ENCODE data around the gene FBXO21. TPM values are rescaled to one million over a fixed set of nuclear protein-coding genes. Genes with fewer than 3 reads are reported as not detected.

The FBXO21 gene
- total and polyA plus RNA-seq, 2 donors from 2014 or later = 28.9 to 45.0 TPM

DNA sequence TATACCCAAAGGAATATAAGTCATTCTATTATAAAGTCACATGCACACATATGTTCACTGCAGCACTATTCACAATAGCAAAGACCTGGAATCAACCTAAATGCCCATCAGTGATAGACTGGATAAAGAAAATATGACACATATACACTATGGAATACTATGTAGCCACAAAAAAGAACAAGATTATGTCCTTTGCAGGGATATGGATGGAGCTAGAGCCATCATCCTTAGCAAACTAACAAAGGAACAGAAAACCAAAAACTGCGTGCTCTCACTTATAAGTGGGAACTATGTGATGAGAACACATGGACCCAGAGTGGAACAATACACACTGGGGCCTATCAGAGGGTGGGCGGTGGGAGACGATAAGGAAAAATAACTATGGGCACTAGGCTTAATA is 21.3 kb downstream of the FBXO21 start:
- Histone ChIP-seq H3K9ac (ENCODE audit: low read length in 3 of 3) (no peak overlapping the region), H3K27me3 (ENCODE audit: control insufficient read depth, insufficient read depth, low read length) (no peaks in the 10 kb centered on the region), H3K27ac (ENCODE audit: low read depth in 2 of 2, low read length in 2 of 2) (no peak overlapping the region), H3K4me3 (ENCODE audit: low read length in 3 of 3) (no peak overlapping the region), H3K9me3 (ENCODE audit: control insufficient read depth in 2 of 3, insufficient read depth in 1 of 3, low read length in 3 of 3) (no peaks in the 10 kb centered on the region), H3K36me3 (ENCODE audit: control insufficient read depth in 2 of 3, insufficient read depth in 3 of 3, low read length in 3 of 3) (peaks cover 10 to 53% (median 36%) of the 10 kb centered on the region in 3 donors), H3K4me1 (ENCODE audit: control insufficient read depth in 2 of 3, insufficient read depth in 2 of 3, low read depth in 1 of 3, low read length in 3 of 3) (no peaks in the 10 kb centered on the region)
- TF ChIP-seq CTCF (IDR thresholded peaks at IDR 0.05; ENCODE audit: borderline replicate concordance, extremely low read depth, insufficient read depth) = no peak
- intact Hi-C loops (cut with DNase I) = no loop called here
- no peak for DNase-seq
- no peak for FAIRE-seq

GRCh38 chr12:117167769-117168168 is 22.5 kb downstream of the FBXO21 start:
- Histone ChIP-seq H3K36me3 (ENCODE audit: control insufficient read depth in 2 of 3, insufficient read depth in 3 of 3, low read length in 3 of 3) (peaks cover 10 to 46% (median 36%) of the 10 kb centered on the region in 3 donors), H3K4me1 (ENCODE audit: control insufficient read depth in 2 of 3, insufficient read depth in 2 of 3, low read depth in 1 of 3, low read length in 3 of 3) (peaks cover 0 to 3% (median 0%) of the 10 kb centered on the region in 3 donors), H3K27ac (ENCODE audit: low read depth in 2 of 2, low read length in 2 of 2) (no peak overlapping the region), H3K27me3 (ENCODE audit: control insufficient read depth, insufficient read depth, low read length) (no peaks in the 10 kb centered on the region), H3K9ac (ENCODE audit: low read length in 3 of 3) (no peak overlapping the region), H3K9me3 (ENCODE audit: control insufficient read depth in 2 of 3, insufficient read depth in 1 of 3, low read length in 3 of 3) (no peaks in the 10 kb centered on the region), H3K4me3 (ENCODE audit: low read length in 3 of 3) (no peak overlapping the region)
- no peak for FAIRE-seq
- intact Hi-C loops (cut with DNase I) = no loop called here
- TF ChIP-seq CTCF (IDR thresholded peaks at IDR 0.05; ENCODE audit: borderline replicate concordance, extremely low read depth, insufficient read depth) = no peak
- DNase-seq = no peak

DNA sequence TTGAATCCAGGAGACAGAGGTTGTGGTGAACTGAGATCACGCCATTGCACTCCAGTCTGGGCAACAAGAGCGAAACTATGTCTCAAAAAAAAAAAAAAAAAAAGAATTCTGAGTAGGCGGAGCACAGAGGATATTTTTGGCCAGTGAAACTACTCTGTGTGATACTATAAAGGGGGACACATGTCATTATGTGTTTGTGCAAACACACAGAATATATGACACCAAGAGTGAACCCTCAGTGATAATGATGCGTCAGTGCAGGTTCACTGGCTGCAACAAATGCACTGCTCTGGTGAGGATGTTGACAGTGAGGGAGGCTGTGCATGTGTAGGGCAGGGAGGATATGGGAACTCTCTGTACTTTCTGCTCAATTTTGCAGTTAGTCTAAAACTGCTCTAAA is 24.2 kb downstream of the FBXO21 start:
- Histone ChIP-seq H3K4me3 (ENCODE audit: low read length in 3 of 3) (no peak overlapping the region), H3K27ac (ENCODE audit: low read depth in 2 of 2, low read length in 2 of 2) (no peak overlapping the region), H3K4me1 (ENCODE audit: control insufficient read depth in 2 of 3, insufficient read depth in 2 of 3, low read depth in 1 of 3, low read length in 3 of 3) (peaks cover 0 to 16% (median under 1%) of the 10 kb centered on the region in 3 donors), H3K9me3 (ENCODE audit: control insufficient read depth in 2 of 3, insufficient read depth in 1 of 3, low read length in 3 of 3) (no peaks in the 10 kb centered on the region), H3K9ac (ENCODE audit: low read length in 3 of 3) (no peak overlapping the region), H3K36me3 (ENCODE audit: control insufficient read depth in 2 of 3, insufficient read depth in 3 of 3, low read length in 3 of 3) (peaks cover 11 to 58% (median 36%) of the 10 kb centered on the region in 3 donors), H3K27me3 (ENCODE audit: control insufficient read depth, insufficient read depth, low read length) (no peaks in the 10 kb centered on the region)
- DNase-seq (no peak), FAIRE-seq (no peak)
- intact Hi-C loops (cut with DNase I) = no loop called here
- no peak for TF ChIP-seq CTCF (IDR thresholded peaks at IDR 0.05; ENCODE audit: borderline replicate concordance, extremely low read depth, insufficient read depth)

DNA sequence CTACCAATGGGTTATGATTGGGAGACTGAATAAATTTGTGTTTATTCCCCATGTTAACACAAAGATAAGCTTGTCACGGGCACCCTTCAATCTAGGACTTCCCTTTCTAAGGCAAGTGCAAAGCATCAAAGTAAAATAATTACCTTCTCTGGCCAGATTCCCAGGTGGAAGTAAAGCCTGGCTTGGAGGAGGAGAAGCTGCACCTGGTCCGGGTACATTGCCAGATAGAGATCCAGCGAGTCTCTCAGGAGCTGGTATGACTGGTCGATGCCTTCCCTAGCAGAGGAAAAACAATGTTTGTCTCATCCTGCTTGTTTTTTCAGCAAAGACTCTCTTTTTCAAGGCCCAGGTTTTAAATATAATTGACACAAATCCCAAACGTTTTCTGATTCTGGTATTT is 24.9 kb downstream of the FBXO21 start:
- FAIRE-seq = no peak
- no peak overlapping the region for H3K27ac ChIP-seq (ENCODE audit: low read depth in 2 of 2, low read length in 2 of 2)
- no peak for DNase-seq
- H3K4me3 ChIP-seq (ENCODE audit: low read length in 3 of 3) = no peak overlapping the region
- no peaks in the 10 kb centered on the region for H3K27me3 ChIP-seq (ENCODE audit: control insufficient read depth, insufficient read depth, low read length)
- H3K36me3 ChIP-seq (ENCODE audit: control insufficient read depth in 2 of 3, insufficient read depth in 3 of 3, low read length in 3 of 3) = peaks cover 11 to 59% (median 38%) of the 10 kb centered on the region in 3 donors
- H3K4me1 ChIP-seq (ENCODE audit: control insufficient read depth in 2 of 3, insufficient read depth in 2 of 3, low read depth in 1 of 3, low read length in 3 of 3) = peaks cover 0 to 21% (median 3%) of the 10 kb centered on the region in 3 donors
- H3K9me3 ChIP-seq (ENCODE audit: control insufficient read depth in 2 of 3, insufficient read depth in 1 of 3, low read length in 3 of 3) = no peaks in the 10 kb centered on the region
- TF ChIP-seq CTCF (IDR thresholded peaks at IDR 0.05; ENCODE audit: borderline replicate concordance, extremely low read depth, insufficient read depth) = no peak
- H3K9ac ChIP-seq (ENCODE audit: low read length in 3 of 3) = no peak overlapping the region
- intact Hi-C loops (cut with DNase I) = no loop called here
